Uterus (tissue), 4 donors: ENCODE data around the gene CCNB3. TPM values are rescaled to one million over a fixed set of nuclear protein-coding genes. Genes with fewer than 3 reads are reported as not detected.

Experiments
- DNase-seq, 2 donors: peaks; one replicate each; pipeline ENCODE4 v3.0.0-alpha.2; 2019 to 2020
- H3K27ac ChIP-seq, 2 donors: fragments of 200-600 bp; sonication (generic); 1 replicate in 1 of 2; 2 replicates in 1 of 2; pipeline ENCODE4 v1.5.1; 2016 to 2018
- H3K27me3 ChIP-seq, 2 donors: fragments of 200-600 bp; sonication (generic); one replicate each; pipeline ENCODE4 v1.5.1; 2018 to 2019; ENCODE audit warnings: control low read depth in 1 of 2
- H3K36me3 ChIP-seq, 2 donors: fragments of 200-600 bp; sonication (generic); one replicate each; pipeline ENCODE4 v1.5.1; 2019; ENCODE audit warnings: control low read depth in 1 of 2
- H3K4me1 ChIP-seq, 2 donors: fragments of 200-600 bp; sonication (generic); one replicate each; pipeline ENCODE4 v1.5.1; 2018 to 2019; ENCODE audit warnings: control low read depth in 1 of 2
- H3K4me3 ChIP-seq, 2 donors: fragments of 200-600 bp; sonication (generic); 1 replicate in 1 of 2; 2 replicates in 1 of 2; pipeline ENCODE4 v1.5.1; 2018 to 2019; ENCODE audit warnings: mild to moderate bottlenecking in 1 of 2
- H3K9me3 ChIP-seq, 2 donors: fragments of 200-600 bp; sonication (generic); one replicate each; pipeline ENCODE4 v1.5.1; 2019; ENCODE audit warnings: control low read depth in 1 of 2
- CTCF ChIP-seq, 4 experiments: fragments of 200-600 bp in 2 of 4; fragments of 450-650 bp in 2 of 4; sonication (generic) in 2 of 4; IDR thresholded peaks; one replicate each; pipeline ENCODE4 v1.5.1; 2016 to 2019; ENCODE audit warnings: antibody characterized with exemption in 4 of 4, mild to moderate bottlenecking in 2 of 4, moderate library complexity in 1 of 4
- POLR2A ChIP-seq, 2 donors: fragments of 450-650 bp; IDR thresholded peaks; one replicate each; pipeline ENCODE4 v1.6.1; 2016; ENCODE audit warnings: antibody characterized with exemption in 2 of 2, mild to moderate bottlenecking in 1 of 2, moderate library complexity in 1 of 2
- intact Hi-C: fragments of 100-400 bp; cut with DNase I; formaldehyde crosslinking; loops from one replicate; pipeline ENCODE4 v1.15.1; 2023; ENCODE audit warnings: low total_unique reads
- total RNA-seq, 4 donors: library from RNA; depleted of rRNA in 3 of 4; stranded (reverse); fragments of >200 nt in 3 of 4; gene quantifications; one replicate each; pipeline versions ENCODE4 v1.1.0 to v1.2.4, GENCODE V29; 2014 to 2023
- donor health status: DM: yes; HTN: yes; CAD: no.

Gene CCNB3
- total RNA-seq, 4 donors from 2014 or later, result 0.09 to 0.48 (median 0.26) TPM; not detected in 1

DNA sequence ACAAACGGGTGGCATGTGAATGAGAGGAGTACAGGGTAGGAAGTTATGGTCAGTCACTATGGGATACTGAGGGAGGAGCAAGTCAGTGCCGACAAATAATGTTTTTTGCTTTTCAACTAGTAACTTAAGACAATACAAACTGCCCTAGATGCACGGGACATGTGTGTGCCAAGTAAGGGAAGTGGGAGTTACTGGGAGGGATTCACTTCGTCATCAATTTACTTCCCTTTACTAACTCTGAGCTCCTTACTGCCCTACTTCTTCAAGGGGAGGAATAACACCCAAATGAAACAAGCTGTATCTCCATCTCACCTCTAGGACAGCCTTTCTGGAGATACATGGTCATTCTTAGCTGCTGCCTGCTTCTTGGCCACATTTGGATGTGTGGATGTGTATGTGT is 168.4 kb downstream of the CCNB3 start:
- intact Hi-C loops, result no loop called here
- Histone ChIP-seq H3K36me3 (no peaks in the 10 kb centered on the region), H3K4me3 (no peak overlapping the region), H3K4me1 (no peaks in the 10 kb centered on the region), H3K27me3 (no peaks in the 10 kb centered on the region), H3K9me3 (no peaks in the 10 kb centered on the region), H3K27ac (no peak overlapping the region)
- TF ChIP-seq CTCF (IDR thresholded peaks at IDR 0.05), result no peak
- TF ChIP-seq POLR2A (IDR thresholded peaks at IDR 0.05), result no peak
- no peak for DNase-seq

GRCh38 chrX:50375481-50376267 is 171.1 kb downstream of the CCNB3 start:
- intact Hi-C loops, result no loop called here
- TF ChIP-seq CTCF (IDR thresholded peaks at IDR 0.05) (no peak), POLR2A (IDR thresholded peaks at IDR 0.05) (no peak)
- Histone ChIP-seq H3K27ac (no peak overlapping the region), H3K36me3 (no peaks in the 10 kb centered on the region), H3K27me3 (no peaks in the 10 kb centered on the region), H3K4me3 (no peak overlapping the region), H3K9me3 (no peaks in the 10 kb centered on the region), H3K4me1 (no peaks in the 10 kb centered on the region)
- no peak for DNase-seq

GRCh38 chrX:50381729-50382415 is 177.3 kb downstream of the CCNB3 start:
- intact Hi-C loops, result no loop called here
- no peaks in the 10 kb centered on the region for H3K27me3 ChIP-seq
- no peak overlapping the region for H3K4me3 ChIP-seq
- H3K36me3 ChIP-seq, result no peaks in the 10 kb centered on the region
- H3K27ac ChIP-seq, result no peak overlapping the region
- TF ChIP-seq CTCF (IDR thresholded peaks at IDR 0.05), result no peak
- TF ChIP-seq POLR2A (IDR thresholded peaks at IDR 0.05), result no peak
- DNase-seq, result no peak
- no peaks in the 10 kb centered on the region for H3K4me1 ChIP-seq
- H3K9me3 ChIP-seq, result no peaks in the 10 kb centered on the region

DNA sequence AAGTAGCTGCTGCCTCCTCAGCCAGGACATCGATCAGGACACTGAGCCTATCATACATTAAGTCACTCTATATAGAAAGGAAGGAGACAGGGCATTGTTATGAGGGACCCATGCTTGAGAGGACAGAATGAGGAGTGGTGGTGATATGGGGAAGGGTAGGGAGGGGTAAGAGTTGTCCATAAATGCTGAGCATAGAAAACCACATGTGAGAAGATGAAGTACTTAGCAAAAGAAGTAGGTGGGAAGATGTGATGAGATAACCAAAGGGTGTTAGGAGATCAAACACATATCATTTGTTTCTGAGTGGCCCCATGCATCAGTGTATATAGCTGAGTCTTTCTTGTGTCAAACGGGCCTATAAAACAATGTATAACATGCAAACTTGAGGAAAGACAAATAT is 182.0 kb downstream of the CCNB3 start:
- DNase-seq, result no peak
- Histone ChIP-seq H3K9me3 (no peaks in the 10 kb centered on the region), H3K27ac (no peak overlapping the region), H3K4me1 (no peaks in the 10 kb centered on the region), H3K36me3 (no peaks in the 10 kb centered on the region), H3K27me3 (no peaks in the 10 kb centered on the region), H3K4me3 (no peak overlapping the region)
- TF ChIP-seq CTCF (IDR thresholded peaks at IDR 0.05) (no peak), POLR2A (IDR thresholded peaks at IDR 0.05) (no peak)
- intact Hi-C loops, result no loop called here

- intact Hi-C loops, result no loop called here
- no peak overlapping the region for H3K27ac ChIP-seq
- H3K9me3 ChIP-seq, result no peaks in the 10 kb centered on the region
- no peaks in the 10 kb centered on the region for H3K36me3 ChIP-seq
- peaks cover 0 to 3% of the 10 kb centered on the region in 2 donors for H3K27me3 ChIP-seq
- H3K4me1 ChIP-seq, result no peaks in the 10 kb centered on the region
- no peak overlapping the region for H3K4me3 ChIP-seq
- TF ChIP-seq CTCF (IDR thresholded peaks at IDR 0.05) (no peak), POLR2A (IDR thresholded peaks at IDR 0.05) (no peak)
- DNase-seq, result no peak
Measured at GRCh38 chrX:50393902-50394301, 189.3 kb downstream of the CCNB3 start.
